Epithelial cell of prostate (primary cell): ENCODE measurements around the gene NEK7.

Source experiments
- DNase-seq: peaks from one replicate; pipeline ENCODE4 v3.0.0-alpha.2; 2011; ENCODE audit warnings: low read depth, low spot score
- H3K27ac ChIP-seq: fragments of 450-650 bp; 2 replicates; pipeline ENCODE4 v1.5.1; 2017; ENCODE audit warnings: mild to moderate bottlenecking

NEK7 gene

GRCh38 chr1:198244772-198245171 is 88.0 kb downstream of the NEK7 start:
- H3K27ac ChIP-seq, result no peak overlapping the region
- DNase-seq, result no peak

GRCh38 chr1:198245379-198245778 is 88.6 kb downstream of the NEK7 start:
- no peak overlapping the region for H3K27ac ChIP-seq
- no peak for DNase-seq

- no peak overlapping the region for H3K27ac ChIP-seq
- DNase-seq, result no peak
Measured at GRCh38 chr1:198246337-198246736, 89.5 kb downstream of the NEK7 start.

GRCh38 chr1:198253259-198253658 is 96.5 kb downstream of the NEK7 start:
- DNase-seq, result no peak
- H3K27ac ChIP-seq, result peak overlapping the region; percentile 39

GRCh38 chr1:198253668-198254067 is 96.9 kb downstream of the NEK7 start:
- H3K27ac ChIP-seq, result peak overlapping the region; percentile 39
- peak; percentile 20 for DNase-seq

GRCh38 chr1:198254521-198254920 is 97.7 kb downstream of the NEK7 start:
- no peak for DNase-seq
- no peak overlapping the region for H3K27ac ChIP-seq

GRCh38 chr1:198254948-198255347 is 98.2 kb downstream of the NEK7 start:
- DNase-seq, result no peak
- H3K27ac ChIP-seq, result no peak overlapping the region

GRCh38 chr1:198255784-198256183 is 99.0 kb downstream of the NEK7 start:
- no peak for DNase-seq
- H3K27ac ChIP-seq, result no peak overlapping the region

GRCh38 chr1:198258491-198258890 is 101.7 kb downstream of the NEK7 start:
- H3K27ac ChIP-seq, result peak overlapping the region; percentile 66
- DNase-seq, result no peak

GRCh38 chr1:198259333-198260074 is 102.7 kb downstream of the NEK7 start:
- DNase-seq, result no peak
- peak overlapping the region; percentile 66 for H3K27ac ChIP-seq

GRCh38 chr1:198261886-198262285 is 105.1 kb downstream of the NEK7 start:
- no peak for DNase-seq
- no peak overlapping the region for H3K27ac ChIP-seq

GRCh38 chr1:198263186-198263585 is 106.4 kb downstream of the NEK7 start:
- H3K27ac ChIP-seq, result no peak overlapping the region
- no peak for DNase-seq

- no peak for DNase-seq
- H3K27ac ChIP-seq, result no peak overlapping the region
Measured at GRCh38 chr1:198264282-198264681, 107.5 kb downstream of the NEK7 start.

- DNase-seq, result no peak
- H3K27ac ChIP-seq, result no peak overlapping the region
Measured at GRCh38 chr1:198265073-198265661, 108.4 kb downstream of the NEK7 start.

GRCh38 chr1:198267056-198267455 is 110.3 kb downstream of the NEK7 start:
- no peak overlapping the region for H3K27ac ChIP-seq
- no peak for DNase-seq

- peak overlapping the region; percentile 11 for H3K27ac ChIP-seq
- no peak for DNase-seq
Measured at GRCh38 chr1:198267921-198268320, 111.1 kb downstream of the NEK7 start.

- peak overlapping the region; percentile 37 for H3K27ac ChIP-seq
- no peak for DNase-seq
Measured at GRCh38 chr1:198268784-198269645, 112.2 kb downstream of the NEK7 start.

GRCh38 chr1:198269646-198269940 is 112.8 kb downstream of the NEK7 start:
- peak overlapping the region; percentile 37 for H3K27ac ChIP-seq
- DNase-seq, result no peak

GRCh38 chr1:198270273-198270828 is 113.6 kb downstream of the NEK7 start:
- H3K27ac ChIP-seq, result no peak overlapping the region
- no peak for DNase-seq

GRCh38 chr1:198271467-198271866 is 114.7 kb downstream of the NEK7 start:
- no peak for DNase-seq
- H3K27ac ChIP-seq, result no peak overlapping the region

- DNase-seq, result no peak
- H3K27ac ChIP-seq, result no peak overlapping the region
Measured at GRCh38 chr1:198272492-198272891, 115.7 kb downstream of the NEK7 start.
